Hepatic stellate cell (primary cell): ENCODE data around the gene GALNT2.
A peak's percentile ranks its signal among the peaks of the same experiment; 100 is the strongest.

Experiments used
- DNase-seq: peaks from one replicate; pipeline ENCODE4 v3.0.0; 2011; ENCODE audit warnings: low spot score

The GALNT2 gene

GRCh38 chr1:230163719-230164118 lies 96.7 kb downstream of the GALNT2 start:
- DNase-seq = no peak

GRCh38 chr1:230165536-230165935 lies 98.5 kb downstream of the GALNT2 start:
- DNase-seq = no peak

GRCh38 chr1:230166366-230167132 lies 99.5 kb downstream of the GALNT2 start:
- DNase-seq = no peak

GRCh38 chr1:230167419-230167852 lies 100.4 kb downstream of the GALNT2 start:
- peak; percentile 58 for DNase-seq

- DNase-seq = peak; percentile 45
Observed at GRCh38 chr1:230169454-230170152, 102.6 kb downstream of the GALNT2 start.

GRCh38 chr1:230170153-230170547 lies 103.1 kb downstream of the GALNT2 start:
- no peak for DNase-seq

GRCh38 chr1:230170622-230171021 lies 103.6 kb downstream of the GALNT2 start:
- no peak for DNase-seq

GRCh38 chr1:230171356-230172015 lies 104.4 kb downstream of the GALNT2 start:
- peak; percentile 48 for DNase-seq

- DNase-seq = no peak
Observed at GRCh38 chr1:230172016-230172537, 105.0 kb downstream of the GALNT2 start.

- no peak for DNase-seq
Observed at GRCh38 chr1:230173187-230173975, 106.3 kb downstream of the GALNT2 start.

GRCh38 chr1:230174041-230174440 lies 107.0 kb downstream of the GALNT2 start:
- DNase-seq = no peak

- no peak for DNase-seq
Observed at GRCh38 chr1:230174471-230175162, 107.6 kb downstream of the GALNT2 start.

- DNase-seq = no peak
Observed at GRCh38 chr1:230175163-230175747, 108.2 kb downstream of the GALNT2 start.

- no peak for DNase-seq
Observed at GRCh38 chr1:230175839-230176238, 108.8 kb downstream of the GALNT2 start.

GRCh38 chr1:230176326-230176725 lies 109.3 kb downstream of the GALNT2 start:
- DNase-seq = no peak

- DNase-seq = peak; percentile 46
Observed at GRCh38 chr1:230176871-230177411, 109.9 kb downstream of the GALNT2 start.

GRCh38 chr1:230179249-230179648 lies 112.2 kb downstream of the GALNT2 start:
- DNase-seq = no peak

GRCh38 chr1:230185076-230186001 lies 118.3 kb downstream of the GALNT2 start:
- no peak for DNase-seq
